ENCODE data around the gene SNX5.

DNA sequence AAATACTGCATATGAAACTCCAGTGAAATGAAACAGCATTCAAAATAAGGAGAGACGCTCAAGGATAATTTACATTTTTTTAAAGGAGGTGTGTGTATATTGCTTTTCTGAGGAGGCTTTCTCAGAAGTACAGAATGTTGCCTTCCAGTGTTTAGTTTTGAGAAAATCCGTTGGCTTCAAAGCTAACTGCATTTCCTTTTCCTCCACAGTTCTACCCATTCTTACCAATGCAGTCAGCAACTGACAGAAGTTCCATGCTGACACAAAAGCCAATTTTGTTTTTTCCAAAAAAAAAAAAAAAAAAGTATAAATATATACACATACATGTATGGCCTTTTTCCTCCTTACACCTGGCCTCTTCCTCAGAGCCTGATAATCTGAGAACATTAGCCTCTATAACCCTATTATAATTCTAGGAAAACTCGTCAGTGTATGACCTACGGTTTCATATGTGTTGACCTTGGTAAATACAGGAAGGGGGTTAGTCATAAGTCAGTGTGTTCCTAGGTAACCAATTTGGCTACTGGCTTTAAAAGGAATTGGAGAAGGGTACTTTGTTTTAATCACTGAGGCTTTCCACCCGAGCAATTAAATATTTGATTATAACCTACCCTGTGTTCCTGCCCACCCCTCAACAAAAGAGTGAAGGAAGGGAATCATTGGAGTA is 24.4 kb upstream of the SNX5 start:
- no peak for TF ChIP-seq CTCF (IDR thresholded peaks at IDR 0.05)
- no peak for TF ChIP-seq TCF7L2 (IDR thresholded peaks at IDR 0.05; ENCODE audit: low read depth, low read length)
- TF ChIP-seq POLR2AphosphoS5 (IDR thresholded peaks at IDR 0.05; ENCODE audit: low read depth, low read length): no peak
- no peak for TF ChIP-seq SIN3A (IDR thresholded peaks at IDR 0.05; ENCODE audit: borderline replicate concordance, insufficient read depth, low read depth, low read length)
- TF ChIP-seq, protein P1, sequence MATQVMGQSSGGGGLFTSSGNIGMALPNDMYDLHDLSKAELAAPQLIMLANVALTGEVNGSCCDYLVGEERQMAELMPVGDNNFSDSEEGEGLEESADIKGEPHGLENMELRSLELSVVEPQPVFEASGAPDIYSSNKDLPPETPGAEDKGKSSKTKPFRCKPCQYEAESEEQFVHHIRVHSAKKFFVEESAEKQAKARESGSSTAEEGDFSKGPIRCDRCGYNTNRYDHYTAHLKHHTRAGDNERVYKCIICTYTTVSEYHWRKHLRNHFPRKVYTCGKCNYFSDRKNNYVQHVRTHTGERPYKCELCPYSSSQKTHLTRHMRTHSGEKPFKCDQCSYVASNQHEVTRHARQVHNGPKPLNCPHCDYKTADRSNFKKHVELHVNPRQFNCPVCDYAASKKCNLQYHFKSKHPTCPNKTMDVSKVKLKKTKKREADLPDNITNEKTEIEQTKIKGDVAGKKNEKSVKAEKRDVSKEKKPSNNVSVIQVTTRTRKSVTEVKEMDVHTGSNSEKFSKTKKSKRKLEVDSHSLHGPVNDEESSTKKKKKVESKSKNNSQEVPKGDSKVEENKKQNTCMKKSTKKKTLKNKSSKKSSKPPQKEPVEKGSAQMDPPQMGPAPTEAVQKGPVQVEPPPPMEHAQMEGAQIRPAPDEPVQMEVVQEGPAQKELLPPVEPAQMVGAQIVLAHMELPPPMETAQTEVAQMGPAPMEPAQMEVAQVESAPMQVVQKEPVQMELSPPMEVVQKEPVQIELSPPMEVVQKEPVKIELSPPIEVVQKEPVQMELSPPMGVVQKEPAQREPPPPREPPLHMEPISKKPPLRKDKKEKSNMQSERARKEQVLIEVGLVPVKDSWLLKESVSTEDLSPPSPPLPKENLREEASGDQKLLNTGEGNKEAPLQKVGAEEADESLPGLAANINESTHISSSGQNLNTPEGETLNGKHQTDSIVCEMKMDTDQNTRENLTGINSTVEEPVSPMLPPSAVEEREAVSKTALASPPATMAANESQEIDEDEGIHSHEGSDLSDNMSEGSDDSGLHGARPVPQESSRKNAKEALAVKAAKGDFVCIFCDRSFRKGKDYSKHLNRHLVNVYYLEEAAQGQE (IDR thresholded peaks at IDR 0.05; ENCODE audit: insufficient read depth in 1 of 2, low read depth in 2 of 2, low read length in 1 of 2): no peak
